ENCODE measurements around the gene AFAP1. TPM values are rescaled to one million over a fixed set of nuclear protein-coding genes. Genes with fewer than 3 reads are reported as not detected.
"Not testable (repeated sequence)": the region's sequence is repeated elsewhere in the genome, so short reads cannot be mapped to it uniquely, and the experiment has no call there.

Gene AFAP1
- total RNA-seq, 1 donor from 2014 or later = 0.24 TPM

GRCh38 chr4:7924570-7924969 lies 15.1 kb downstream of the AFAP1 start:
- DNase-seq (no peak), ATAC-seq (ENCODE audit: low read depth) (no peak)
- Mint-ChIP-seq H3K9me3 (no peaks in the 10 kb centered on the region), H3K36me3 (ENCODE audit: low read depth) (no peaks in the 10 kb centered on the region), H3K4me3 (no peak overlapping the region), H3K27me3 (peaks cover 3% of the 10 kb centered on the region), H3K27ac (no peak overlapping the region), H3K4me1 (no peaks in the 10 kb centered on the region)
- no peak for TF ChIP-seq CTCF (IDR thresholded peaks at IDR 0.05)
- ChIA-PET POLR2A (no interaction called here), CTCF (no interaction called here)
- intact Hi-C loops (cut with micrococcal nuclease) = no loop called here

GRCh38 chr4:7924163-7924562 lies 15.5 kb downstream of the AFAP1 start:
- ATAC-seq (ENCODE audit: low read depth) (no peak), DNase-seq (no peak)
- TF ChIP-seq CTCF (IDR thresholded peaks at IDR 0.05) = no peak
- POLR2A ChIA-PET = no interaction called here
- no peak overlapping the region for H3K4me3 Mint-ChIP-seq
- no peaks in the 10 kb centered on the region for H3K27me3 Mint-ChIP-seq
- intact Hi-C loops (cut with micrococcal nuclease) = no loop called here
- H3K9me3 Mint-ChIP-seq = no peaks in the 10 kb centered on the region
- no peaks in the 10 kb centered on the region for H3K4me1 Mint-ChIP-seq
- no peaks in the 10 kb centered on the region for H3K36me3 Mint-ChIP-seq (ENCODE audit: low read depth)
- CTCF ChIA-PET = no interaction called here
- H3K27ac Mint-ChIP-seq = no peak overlapping the region

GRCh38 chr4:7922466-7922865 lies 17.2 kb downstream of the AFAP1 start:
- ChIA-PET CTCF (interaction anchor here (0.7 kb wide), 1 partner anchor 164 kb away, joined by 3 read pairs; no protein-coding TSS in a partner anchor), POLR2A (no interaction called here)
- Mint-ChIP-seq H3K9me3 (no peaks in the 10 kb centered on the region), H3K27me3 (no peaks in the 10 kb centered on the region), H3K4me3 (no peak overlapping the region), H3K36me3 (ENCODE audit: low read depth) (no peaks in the 10 kb centered on the region), H3K27ac (no peak overlapping the region), H3K4me1 (no peaks in the 10 kb centered on the region)
- TF ChIP-seq CTCF (IDR thresholded peaks at IDR 0.05) = no peak
- no peak for ATAC-seq (ENCODE audit: low read depth)
- intact Hi-C loops (cut with micrococcal nuclease) = no loop called here
- DNase-seq = no peak

- ChIA-PET POLR2A (no interaction called here), CTCF (no interaction called here)
- Mint-ChIP-seq H3K27ac (no peak overlapping the region), H3K4me1 (no peaks in the 10 kb centered on the region), H3K27me3 (peaks cover 11% of the 10 kb centered on the region), H3K9me3 (no peaks in the 10 kb centered on the region), H3K4me3 (no peak overlapping the region), H3K36me3 (ENCODE audit: low read depth) (no peaks in the 10 kb centered on the region)
- intact Hi-C loops (cut with micrococcal nuclease) = no loop called here
- no peak for ATAC-seq (ENCODE audit: low read depth)
- no peak for TF ChIP-seq CTCF (IDR thresholded peaks at IDR 0.05)
- no peak for DNase-seq
Measured at GRCh38 chr4:7918981-7919380, 20.7 kb downstream of the AFAP1 start.

- H3K27ac Mint-ChIP-seq; intact Hi-C loops (cut with micrococcal nuclease); H3K36me3 Mint-ChIP-seq (ENCODE audit: low read depth); POLR2A ChIA-PET; H3K4me3 Mint-ChIP-seq; ATAC-seq (ENCODE audit: low read depth); DNase-seq; H3K9me3 Mint-ChIP-seq; CTCF ChIA-PET; H3K4me1 Mint-ChIP-seq: not testable (repeated sequence)
- peaks cover 11% of the 10 kb centered on the region for H3K27me3 Mint-ChIP-seq
Measured at GRCh38 chr4:7918187-7918586, 21.5 kb downstream of the AFAP1 start.

- Mint-ChIP-seq H3K36me3 (ENCODE audit: low read depth) (no peaks in the 10 kb centered on the region), H3K4me1 (no peaks in the 10 kb centered on the region), H3K9me3 (no peaks in the 10 kb centered on the region), H3K27me3 (peaks cover 11% of the 10 kb centered on the region), H3K4me3 (no peak overlapping the region), H3K27ac (no peak overlapping the region)
- TF ChIP-seq CTCF (IDR thresholded peaks at IDR 0.05) = no peak
- no peak for DNase-seq
- intact Hi-C loops (cut with micrococcal nuclease) = no loop called here
- ChIA-PET POLR2A (no interaction called here), CTCF (no interaction called here)
- no peak for ATAC-seq (ENCODE audit: low read depth)
Measured at GRCh38 chr4:7917669-7918068, 22.0 kb downstream of the AFAP1 start.
